H9 (cell line): ENCODE data around the gene TTLL9. TPM values are rescaled to one million over a fixed set of nuclear protein-coding genes. Genes with fewer than 3 reads are reported as not detected.

Experiments used
- DNase-seq: peaks from one replicate; pipeline ENCODE4 v3.0.0-alpha.2; 2017
- H2AFZ ChIP-seq: one replicate; pipeline ENCODE4 v1.6.1; 2013; ENCODE audit warnings: mild to moderate bottlenecking, low read length, control low read depth, moderate library complexity
- H2AK5ac ChIP-seq: 2 replicates; pipeline ENCODE4 v1.6.1; 2013; ENCODE audit warnings: low read length, control low read depth, mixed read lengths; ENCODE audit not compliant: insufficient read length
- H2BK120ac ChIP-seq: one replicate; pipeline ENCODE4 v1.6.1; 2013; ENCODE audit warnings: low read depth, mild to moderate bottlenecking, low read length, control low read depth, inconsistent platforms; ENCODE audit not compliant: poor library complexity, severe bottlenecking
- H2BK12ac ChIP-seq: 2 replicates; pipeline ENCODE4 v1.6.1; 2013; ENCODE audit warnings: low read length, control low read depth, mixed read lengths, low read depth; ENCODE audit not compliant: insufficient read length
- H2BK15ac ChIP-seq: 2 replicates; pipeline ENCODE4 v1.6.1; 2013; ENCODE audit warnings: low read depth, low read length, control low read depth
- H2BK20ac ChIP-seq: one replicate; pipeline ENCODE4 v1.6.1; 2013; ENCODE audit warnings: low read depth, mild to moderate bottlenecking, low read length, control low read depth, inconsistent platforms; ENCODE audit not compliant: poor library complexity, severe bottlenecking
- H2BK5ac ChIP-seq: 2 replicates; pipeline ENCODE4 v1.6.1; 2013; ENCODE audit warnings: low read length, control low read depth, mixed read lengths; ENCODE audit not compliant: insufficient read length
- H3K14ac ChIP-seq: 2 replicates; pipeline ENCODE4 v1.6.1; 2013; ENCODE audit warnings: low read length, control low read depth; ENCODE audit not compliant: insufficient read depth
- H3K18ac ChIP-seq: 2 replicates; pipeline ENCODE4 v1.6.1; 2013; ENCODE audit warnings: low read depth, mild to moderate bottlenecking, mixed read lengths, low read length, control low read depth; ENCODE audit not compliant: insufficient read length
- H3K23ac ChIP-seq: 2 replicates; pipeline ENCODE4 v1.6.1; 2013; ENCODE audit warnings: low read length, control low read depth, mixed read lengths, low read depth; ENCODE audit not compliant: insufficient read length
- H3K23me2 ChIP-seq: 2 replicates; pipeline ENCODE4 v1.6.1; 2013; ENCODE audit warnings: low read depth, mild to moderate bottlenecking, mixed read lengths, low read length, control low read depth; ENCODE audit not compliant: insufficient read length, poor library complexity, severe bottlenecking
- H3K27ac ChIP-seq: 2 replicates; pipeline ENCODE4 v1.5.1; 2013; ENCODE audit warnings: low read length, control low read depth, mixed read lengths, low read depth; ENCODE audit not compliant: insufficient read length
- H3K27me3 ChIP-seq: 2 replicates; pipeline ENCODE4 v1.6.1; 2013; ENCODE audit warnings: low read length, control low read depth, inconsistent platforms; ENCODE audit not compliant: insufficient read depth
- H3K4ac ChIP-seq: 2 replicates; pipeline ENCODE4 v1.6.1; 2013; ENCODE audit warnings: low read depth, mild to moderate bottlenecking, control low read depth, inconsistent platforms, low read length, moderate library complexity
- H3K4me1 ChIP-seq: 2 replicates; pipeline ENCODE4 v1.6.1; 2013; ENCODE audit warnings: low read length, control low read depth, inconsistent platforms; ENCODE audit not compliant: insufficient read depth
- H3K4me2 ChIP-seq: 2 replicates; pipeline ENCODE4 v1.6.1; 2013; ENCODE audit warnings: low read length, control low read depth, mixed read lengths; ENCODE audit not compliant: insufficient read length, insufficient read depth
- H3K56ac ChIP-seq: 2 replicates; pipeline ENCODE4 v1.6.1; 2013; ENCODE audit warnings: low read depth, mild to moderate bottlenecking, mixed read lengths, low read length, control low read depth; ENCODE audit not compliant: insufficient read length
- H3K79me1 ChIP-seq: 2 replicates; pipeline ENCODE4 v1.6.1; 2013; ENCODE audit warnings: low read depth, mild to moderate bottlenecking, moderate library complexity, low read length, control low read depth, inconsistent platforms; ENCODE audit not compliant: insufficient read depth, poor library complexity, severe bottlenecking
- H3K79me2 ChIP-seq: 2 replicates; pipeline ENCODE4 v1.6.1; 2013; ENCODE audit warnings: low read length, control low read depth, inconsistent platforms; ENCODE audit not compliant: insufficient read depth
- H3K9ac ChIP-seq: 2 replicates; pipeline ENCODE4 v1.6.1; 2013; ENCODE audit warnings: low read length, control low read depth, mixed read lengths; ENCODE audit not compliant: insufficient read length; ENCODE audit errors: extremely low read depth
- H3K9me3 ChIP-seq: one replicate; pipeline ENCODE4 v1.6.1; 2013; ENCODE audit warnings: low read depth, low read length, inconsistent platforms; ENCODE audit not compliant: control insufficient read depth
- H3T11ph ChIP-seq: one replicate; pipeline ENCODE4 v1.6.1; 2013; ENCODE audit warnings: mild to moderate bottlenecking, low read length, control low read depth, inconsistent platforms
- H4K20me1 ChIP-seq: one replicate; pipeline ENCODE4 v1.6.1; 2013; ENCODE audit not compliant: control insufficient read depth, insufficient read length, insufficient read depth
- H4K5ac ChIP-seq: 2 replicates; pipeline ENCODE4 v1.6.1; 2013; ENCODE audit warnings: low read depth, mild to moderate bottlenecking, mixed read lengths, low read length, control low read depth; ENCODE audit not compliant: insufficient read length
- H4K8ac ChIP-seq: replicated peaks from 2 replicates; pipeline ENCODE4 v1.6.1; 2013; ENCODE audit warnings: low read length, control low read depth, mixed read lengths, low read depth; ENCODE audit not compliant: insufficient read length
- H4K91ac ChIP-seq: 2 replicates; pipeline ENCODE4 v1.6.1; 2013; ENCODE audit warnings: low read depth, mild to moderate bottlenecking, moderate library complexity, mixed read lengths, low read length, control low read depth; ENCODE audit not compliant: insufficient read length
- H3K27ac Mint-ChIP-seq, 3 experiments: 2 replicates in 2 of 3; 3 replicates in 1 of 3; pipeline ENCODE4 v1.8.0; 2020 to 2021; ENCODE audit warnings: mixed read lengths in 3 of 3, mild to moderate bottlenecking in 1 of 3, moderate library complexity in 1 of 3
- H3K27me3 Mint-ChIP-seq: 2 replicates; pipeline ENCODE4 v1.8.0; 2021; ENCODE audit warnings: low read depth, mild to moderate bottlenecking, moderate library complexity, mixed read lengths
- H3K36me3 Mint-ChIP-seq, 3 experiments: 2 replicates in 2 of 3; 3 replicates in 1 of 3; pipeline ENCODE4 v1.8.0; 2020 to 2021; ENCODE audit warnings: low read depth in 3 of 3, mixed read lengths in 3 of 3; ENCODE audit not compliant: insufficient read depth in 1 of 3
- H3K4me1 Mint-ChIP-seq, 2 experiments: 2 replicates each; pipeline ENCODE4 v1.8.0; 2020; ENCODE audit warnings: mixed read lengths in 2 of 2
- H3K4me3 Mint-ChIP-seq, 2 experiments: 2 replicates in 1 of 2; 3 replicates in 1 of 2; pipeline ENCODE4 v1.8.0; 2020 to 2021; ENCODE audit warnings: mild to moderate bottlenecking in 2 of 2, mixed read lengths in 2 of 2, moderate library complexity in 1 of 2
- H3K9me3 Mint-ChIP-seq, 2 experiments: 2 replicates in 1 of 2; 3 replicates in 1 of 2; pipeline ENCODE4 v1.8.0; 2020; ENCODE audit warnings: mild to moderate bottlenecking in 2 of 2, mixed read lengths in 2 of 2, moderate library complexity in 1 of 2
- CTCF ChIP-seq: fragments of 200-600 bp; sonication (generic); conservative IDR thresholded peaks from 3 replicates; pipeline ENCODE4 v1.8.0; 2021; ENCODE audit warnings: antibody characterized with exemption, mild to moderate bottlenecking
- WGBS: extraction: QIAGEN DNeasy Blood & Tissue Kit; methylation state at CpG from one replicate; pipeline ENCODE4 v1.1.7; 2013; ENCODE audit warnings: missing lambda C conversion rate, low lambda C conversion rate, mixed read lengths; ENCODE audit not compliant: insufficient read length; ENCODE audit errors: extremely low coverage; 5-methylcytosine and 5-hydroxymethylcytosine counted together
- total RNA-seq: library from RNA; stranded (reverse); gene quantifications from 2 replicates; pipeline ENCODE4 v1.2.1, GENCODE V29; 2021

TTLL9 gene
- total RNA-seq, 1 experiment from 2014 or later, result 0.20 TPM

GRCh38 chr20:31826074-31826473 is 44.4 kb upstream of the TTLL9 start:
- Mint-ChIP-seq H3K27me3 (peaks cover 3% of the 10 kb centered on the region; the same call in 1 of the 2 replicates), H3K9me3 (no peaks in the 10 kb centered on the region), H3K27ac (no peak overlapping the region), H3K4me1 (peaks cover 15 to 16% of the 10 kb centered on the region in 2 experiments), H3K36me3 (no peaks in the 10 kb centered on the region), H3K4me3 (no peak overlapping the region)
- WGBS, result no CpG with 5 or more reads among the region's 5 CpGs
- Histone ChIP-seq H3K14ac (no peak overlapping the region), H3K9me3 (no peaks in the 10 kb centered on the region), H2BK5ac (no peak overlapping the region), H3K79me2 (no peaks in the 10 kb centered on the region), H2BK12ac (no peak overlapping the region), H2BK120ac (no peak overlapping the region), H4K5ac (no peak overlapping the region), H3K18ac (no peak overlapping the region), H3K4ac (no peak overlapping the region), H3K23ac (no peak overlapping the region), H3K27me3 (no peaks in the 10 kb centered on the region), H3K79me1 (no peaks in the 10 kb centered on the region), H4K91ac (no peak overlapping the region), H2BK15ac (no peak overlapping the region), H3K9ac (no peak overlapping the region), H3T11ph (no peak overlapping the region), H4K8ac (no peak overlapping the region), H2AFZ (no peak overlapping the region), H3K27ac (no peak overlapping the region), H4K20me1 (no peaks in the 10 kb centered on the region), H2BK20ac (no peak overlapping the region), H2AK5ac (no peak overlapping the region), H3K4me2 (no peak overlapping the region), H3K23me2 (no peaks in the 10 kb centered on the region), H3K4me1 (no peaks in the 10 kb centered on the region), H3K56ac (no peak overlapping the region)
- no peak for TF ChIP-seq CTCF
- DNase-seq, result no peak
